ENCODE measurements around the gene TOR4A.

The TOR4A gene

DNA sequence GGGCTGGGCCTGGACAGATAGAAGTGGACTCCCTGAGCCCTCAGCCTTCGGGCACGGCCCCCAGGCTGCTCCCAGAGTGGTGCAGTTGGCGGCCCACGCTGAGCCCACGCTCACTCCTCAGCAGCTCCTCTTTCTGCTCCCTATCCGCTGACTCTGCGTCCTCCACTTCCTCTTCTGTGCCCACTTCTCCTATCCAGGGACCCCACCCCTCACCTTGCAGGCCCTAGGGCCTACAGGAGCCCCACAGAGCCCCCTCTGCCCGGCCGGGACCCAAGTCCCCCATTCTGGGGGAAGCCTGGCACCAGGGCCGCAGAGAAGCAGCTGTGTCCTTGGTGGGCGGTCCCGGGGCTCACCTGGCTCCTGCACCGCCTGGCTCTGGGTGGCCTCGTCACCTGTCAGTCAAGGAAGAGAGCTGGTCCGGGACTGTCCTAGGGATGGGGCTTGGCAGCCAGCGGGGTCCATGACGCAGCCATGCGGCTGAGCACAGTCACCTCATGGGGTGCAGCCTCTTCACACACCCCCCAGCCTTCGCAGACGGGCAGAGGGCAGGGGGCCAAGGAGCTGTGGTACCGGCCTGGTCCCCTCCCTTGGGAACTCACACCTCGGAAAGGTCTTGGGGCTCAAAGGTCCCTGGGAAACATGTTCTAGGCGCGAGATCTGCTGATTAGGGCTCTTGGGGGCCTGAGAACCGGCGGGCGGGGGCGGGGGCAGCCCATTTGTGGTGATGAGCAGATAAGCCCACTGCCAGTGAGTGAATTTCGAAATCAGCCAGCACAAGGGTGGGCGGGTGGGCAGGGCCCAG lies 29.9 kb downstream of the TOR4A start:
- DNase-seq = peak; percentile 35

DNA sequence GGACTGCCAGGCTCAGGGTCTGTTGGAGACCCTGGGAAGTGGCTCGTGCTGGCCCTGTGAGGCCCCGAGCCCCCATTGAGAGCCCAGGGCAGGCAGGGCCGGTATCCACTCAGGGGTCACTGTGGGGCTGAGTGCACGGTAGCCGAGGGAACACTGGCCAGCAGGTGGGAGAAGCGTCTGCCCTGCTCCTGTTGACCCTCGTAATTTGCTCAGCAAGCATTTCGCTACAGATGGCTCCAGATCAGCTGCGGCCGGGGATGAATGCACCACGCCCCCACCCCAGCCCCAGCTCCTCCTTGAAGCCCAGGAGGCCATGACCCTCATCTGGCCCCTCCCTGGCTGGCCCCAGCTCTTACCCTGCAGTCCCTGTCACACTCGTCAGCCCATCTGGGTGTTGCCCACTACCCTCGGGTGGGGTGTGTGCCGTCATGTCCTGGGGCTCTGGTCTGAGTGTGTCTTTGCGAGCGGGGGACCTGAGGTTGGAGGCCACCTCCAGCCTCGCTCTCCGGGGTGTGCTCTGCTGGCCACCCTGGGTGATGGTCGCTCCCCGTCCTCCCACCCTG lies 30.6 kb downstream of the TOR4A start:
- peak; percentile 29 for DNase-seq

DNA sequence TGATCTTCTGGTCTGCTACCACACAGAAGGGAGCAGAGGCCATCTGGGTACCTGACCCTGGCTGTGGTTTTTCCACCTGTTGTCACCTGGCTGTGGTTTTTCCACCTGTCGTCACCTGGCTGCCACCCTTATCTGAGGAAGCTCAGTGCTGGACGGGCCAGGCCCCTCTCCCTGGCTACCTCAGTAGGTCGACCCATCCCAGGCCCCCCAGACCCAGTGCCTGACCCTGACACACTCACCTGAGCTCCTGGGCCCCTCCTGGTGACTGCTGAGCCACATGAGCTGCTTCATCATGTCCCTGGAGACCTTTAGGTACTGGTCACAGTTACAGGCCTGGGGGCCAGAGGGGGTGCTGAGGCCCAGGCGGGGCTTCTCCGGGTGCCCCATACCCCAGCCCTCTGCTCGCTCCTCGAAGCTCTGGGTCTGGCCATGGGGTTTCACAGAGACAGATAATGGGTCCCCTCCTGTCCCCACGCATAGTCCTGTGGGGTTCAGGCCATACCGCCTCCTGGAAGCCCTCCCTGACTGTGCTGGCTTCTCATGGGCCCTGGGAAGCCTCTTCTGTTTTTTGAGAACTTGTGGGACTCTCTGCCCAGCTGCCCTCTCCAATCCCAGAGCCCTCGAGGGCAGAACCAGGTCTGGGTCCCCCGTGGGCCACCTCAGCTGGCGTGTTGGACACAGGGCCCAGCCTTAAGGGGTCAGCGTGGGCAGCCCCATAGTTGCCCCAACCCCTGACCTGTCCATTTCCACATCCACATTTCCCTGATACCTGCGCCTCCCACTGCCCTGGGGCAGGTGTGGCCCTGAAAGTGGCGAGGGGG lies 32.1 kb downstream of the TOR4A start:
- DNase-seq = no peak

DNA sequence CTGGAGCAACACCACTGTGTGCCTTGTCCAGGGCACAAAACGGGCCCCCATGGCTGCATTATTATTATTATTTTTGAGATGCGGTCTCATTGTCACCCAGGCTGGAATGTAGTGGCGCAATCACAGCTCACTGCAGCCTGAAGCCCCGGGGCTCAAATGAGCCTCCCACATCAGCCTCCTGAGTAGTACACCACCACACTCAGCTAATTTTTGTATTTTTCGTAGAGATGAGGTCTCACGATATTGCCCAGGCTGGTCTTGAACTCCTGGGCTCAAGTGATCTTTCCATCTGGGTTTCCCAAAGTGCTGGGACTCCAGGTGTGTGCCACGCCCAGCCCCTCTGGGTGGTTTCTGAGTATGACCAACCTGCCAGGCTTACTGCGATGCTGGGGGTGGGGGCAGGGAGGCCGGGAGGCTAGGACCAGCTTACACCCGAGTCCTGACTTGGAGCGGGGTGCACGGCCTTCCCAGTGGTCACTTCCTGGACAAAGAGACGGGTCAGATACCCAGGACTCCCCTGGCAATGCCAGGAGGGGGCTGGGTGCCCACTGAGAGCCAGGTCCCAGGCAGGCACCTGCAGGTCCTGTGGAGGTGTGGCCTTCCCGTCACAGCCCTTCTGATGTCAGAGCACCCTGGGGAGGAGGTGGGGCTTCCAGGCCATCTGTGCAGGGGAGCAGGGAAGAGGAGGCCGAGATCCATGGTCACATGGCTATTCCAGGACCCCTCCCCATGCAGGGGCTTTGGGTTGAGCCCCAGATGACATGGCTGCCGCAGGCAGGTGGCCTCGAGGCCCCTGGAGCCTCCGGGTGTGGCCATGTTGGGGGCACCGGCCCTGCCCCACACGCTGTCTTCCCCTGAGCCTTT lies 32.9 kb downstream of the TOR4A start:
- DNase-seq = no peak

DNA sequence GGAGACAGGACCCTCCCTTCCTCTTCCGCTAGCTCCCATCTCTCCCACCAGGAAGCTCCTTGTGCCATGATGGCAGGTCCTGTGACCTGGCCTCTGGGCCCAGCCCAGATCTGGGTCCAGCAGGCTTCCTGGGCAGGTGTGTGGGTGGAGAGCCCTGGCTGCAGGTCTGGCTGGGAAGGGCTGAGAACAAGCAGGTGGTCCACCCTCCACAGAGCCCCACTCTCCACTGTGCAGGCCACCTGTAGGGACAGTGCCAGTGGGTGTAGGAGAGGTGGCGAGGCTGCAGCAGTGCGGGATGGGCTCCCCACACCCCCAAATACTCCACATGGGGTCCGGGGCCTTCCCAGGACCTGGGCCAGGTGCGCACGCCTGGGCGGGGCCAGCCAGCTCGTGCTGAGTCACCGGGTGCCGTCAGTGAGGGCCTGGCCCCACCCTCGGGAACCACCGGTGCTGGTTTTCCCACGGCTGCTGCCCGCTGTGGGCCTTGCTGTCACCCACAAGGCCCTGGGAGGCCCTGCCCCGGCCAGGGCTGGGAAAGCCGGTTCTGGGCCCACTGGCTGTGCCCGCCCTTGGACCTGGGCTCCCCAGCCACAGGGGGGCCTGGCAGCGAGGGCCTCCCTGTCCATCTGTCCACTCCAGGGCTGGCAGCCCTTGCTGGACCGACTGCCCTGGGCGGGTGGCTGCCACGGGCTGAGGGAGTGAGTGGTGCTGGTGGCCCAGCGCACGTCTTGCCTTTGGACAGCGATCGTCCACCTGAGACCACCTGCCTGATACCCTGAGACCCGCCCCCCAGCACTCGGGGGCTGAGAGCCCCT lies 33.9 kb downstream of the TOR4A start:
- DNase-seq = no peak

DNA sequence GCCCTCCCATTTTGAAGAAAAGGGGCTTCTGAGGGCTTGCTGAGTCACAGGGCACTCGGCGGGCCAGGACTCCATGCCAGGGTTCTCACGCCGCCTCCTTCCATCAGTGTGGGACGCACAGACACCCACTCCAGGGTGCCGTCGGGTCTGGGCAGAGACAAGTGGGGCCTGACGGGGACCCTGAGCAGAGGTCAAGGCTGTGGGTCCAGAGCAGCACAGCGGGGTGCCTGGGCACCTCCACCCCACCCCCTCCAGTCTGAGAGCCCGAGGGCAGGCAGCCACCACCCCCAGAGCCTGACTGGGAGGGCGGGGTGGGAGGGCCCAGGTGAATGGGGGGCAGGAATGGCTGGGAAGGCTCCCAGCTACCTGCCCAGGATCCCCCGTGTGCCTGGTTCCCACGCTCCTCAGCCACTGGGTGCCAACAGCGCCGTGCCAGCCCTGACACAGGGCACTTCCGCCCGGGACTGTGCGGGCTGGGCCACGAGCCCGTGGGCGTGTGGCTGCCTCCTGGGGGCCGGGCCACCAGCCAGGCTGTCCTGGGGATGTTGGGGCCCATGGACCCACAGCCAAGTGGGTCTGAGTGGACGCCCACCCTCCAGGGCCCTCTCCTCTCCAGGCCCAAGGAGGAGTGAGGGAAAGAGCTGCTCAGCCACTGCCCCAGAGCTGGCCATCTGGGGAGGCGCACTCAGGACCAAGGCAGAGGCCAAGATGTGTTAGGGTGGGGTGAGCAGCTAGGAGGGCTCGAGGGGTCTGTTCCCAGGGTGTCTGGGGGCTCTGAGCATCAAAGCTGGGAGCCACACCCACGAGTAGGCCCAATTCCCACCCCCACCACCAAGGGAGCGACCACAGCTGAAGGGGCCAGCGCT lies 34.7 kb downstream of the TOR4A start:
- DNase-seq = no peak

DNA sequence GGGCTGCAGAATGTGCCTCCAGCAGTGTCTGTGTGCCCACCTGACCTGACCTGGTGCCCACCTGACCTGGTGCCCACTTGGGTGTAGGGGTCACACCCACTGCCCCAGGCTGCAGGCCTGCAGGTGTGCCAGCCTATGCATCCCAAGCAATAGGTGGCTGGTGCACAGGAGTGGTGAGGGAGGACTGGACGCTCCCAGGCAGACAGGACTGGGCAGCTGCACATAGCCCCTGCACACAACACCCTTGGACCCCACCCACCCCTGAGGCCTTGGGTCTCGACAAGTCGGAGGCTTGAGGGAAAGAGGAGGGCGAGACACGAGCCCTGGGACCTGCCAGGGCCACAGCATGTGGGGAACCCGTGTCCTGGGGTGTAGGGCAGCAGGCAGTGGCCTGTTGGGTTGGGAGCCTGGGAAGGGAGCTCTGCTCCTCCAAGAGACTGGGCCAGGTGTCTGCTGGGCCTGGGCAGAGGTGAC lies 35.4 kb downstream of the TOR4A start:
- DNase-seq = no peak

DNA sequence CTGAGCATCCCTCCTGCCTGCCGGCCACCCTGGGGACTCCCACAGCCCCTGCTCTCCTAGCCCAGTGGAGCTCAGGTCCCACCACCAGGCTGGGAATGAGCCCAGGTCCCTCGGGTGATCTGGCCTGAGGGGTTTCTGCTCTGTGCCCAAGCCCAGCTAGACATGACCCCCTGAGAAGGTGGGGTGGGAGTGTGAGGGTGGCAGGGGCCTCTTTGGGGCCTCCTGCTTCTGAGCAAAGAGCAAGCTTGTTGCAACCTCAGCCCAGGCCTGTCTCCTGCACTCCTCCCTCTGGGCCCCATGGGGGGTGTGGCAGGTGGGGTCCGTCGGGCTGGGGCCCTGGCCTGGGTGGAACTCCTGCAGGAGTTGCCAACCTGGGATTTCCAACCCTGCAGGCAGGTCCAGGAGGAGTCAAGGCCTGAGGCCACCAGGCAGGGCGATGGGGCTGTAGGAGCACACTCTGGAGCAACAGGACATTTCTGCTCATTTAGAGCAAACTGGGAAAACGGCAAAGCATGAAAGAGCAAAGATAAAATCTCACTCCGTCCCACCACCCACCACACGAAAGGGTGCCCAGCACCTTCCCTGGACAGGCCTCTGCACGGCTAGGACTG lies 35.9 kb downstream of the TOR4A start:
- DNase-seq = no peak

DNA sequence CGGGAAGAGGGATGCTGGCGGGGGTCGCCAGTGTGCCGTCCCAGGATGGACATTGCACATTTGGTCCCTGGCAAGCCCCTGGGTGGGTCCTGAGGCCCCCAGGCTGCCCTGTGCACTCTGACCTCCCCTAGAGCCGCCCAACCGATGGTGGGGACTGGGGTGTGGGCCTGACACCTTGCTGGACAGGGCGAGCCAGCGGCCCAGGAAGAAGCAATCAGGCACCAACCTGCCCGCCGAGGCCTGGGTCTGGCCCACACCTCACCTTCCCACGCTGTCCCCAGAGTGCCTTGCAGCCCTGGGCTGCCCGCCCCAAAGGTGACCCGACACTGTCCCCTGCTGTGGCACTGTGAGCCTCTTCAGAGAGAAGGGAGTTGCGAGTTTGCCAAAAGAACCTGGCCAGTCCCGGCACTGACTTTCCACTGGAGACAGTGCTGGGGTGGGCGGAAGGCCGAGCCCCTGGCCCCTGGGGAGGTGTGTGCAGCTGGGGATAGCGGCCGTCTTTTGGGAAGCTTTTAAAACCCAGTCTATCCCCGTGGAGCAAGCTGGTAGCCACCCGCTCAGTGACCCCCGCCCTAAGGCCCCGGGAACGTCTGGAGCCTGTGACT lies 36.5 kb downstream of the TOR4A start:
- peak; percentile 17 for DNase-seq

DNA sequence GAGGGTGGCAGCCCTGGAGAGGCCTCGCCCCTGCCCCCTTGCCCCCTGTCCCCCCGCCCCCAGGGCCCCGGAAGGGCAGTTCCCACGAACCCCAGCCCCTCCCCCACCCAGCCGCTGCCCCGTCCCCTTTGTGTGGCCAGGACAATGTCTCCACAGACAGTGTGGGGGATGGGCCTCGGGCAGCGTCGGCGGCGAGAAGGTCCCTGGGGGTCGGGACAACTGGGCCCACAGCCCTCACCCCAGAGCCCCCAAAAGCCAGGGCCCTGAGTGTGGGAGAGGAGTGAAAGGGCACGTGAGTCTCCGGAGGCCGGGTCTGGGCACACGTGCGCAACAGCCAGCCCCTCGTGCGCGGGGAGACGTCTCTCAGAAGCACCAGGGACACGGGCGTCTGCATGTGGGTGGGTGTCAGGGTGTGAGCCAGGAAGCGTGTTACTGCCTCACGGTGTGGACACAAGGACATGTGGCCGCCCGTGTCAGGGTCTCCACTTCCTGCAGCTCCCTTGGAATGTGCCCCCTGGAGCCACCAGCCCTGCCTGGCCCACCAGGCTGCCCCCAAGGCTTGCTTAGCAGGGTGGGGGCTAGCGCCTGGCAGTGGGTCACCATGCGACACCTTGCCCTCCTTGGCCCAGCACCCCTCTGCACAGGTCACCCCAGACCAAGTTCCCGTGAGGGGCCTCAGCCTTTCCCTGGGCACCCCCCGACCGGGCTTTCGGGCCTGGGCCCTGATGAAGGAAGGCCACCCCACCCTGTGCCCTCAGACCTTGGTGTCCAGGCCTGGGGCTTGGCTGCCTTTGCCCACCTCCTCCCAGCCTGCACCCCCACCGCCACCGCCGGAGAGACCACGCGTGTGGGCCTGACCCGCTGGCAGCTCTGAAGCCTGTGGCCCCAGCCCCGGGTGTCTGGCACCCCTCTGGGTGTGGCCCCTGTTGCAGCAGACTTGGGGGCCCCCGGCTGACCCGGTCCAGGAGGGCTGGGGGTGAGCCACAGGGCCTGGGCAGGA lies 37.3 kb downstream of the TOR4A start:
- peak; percentile 22 for DNase-seq

DNA sequence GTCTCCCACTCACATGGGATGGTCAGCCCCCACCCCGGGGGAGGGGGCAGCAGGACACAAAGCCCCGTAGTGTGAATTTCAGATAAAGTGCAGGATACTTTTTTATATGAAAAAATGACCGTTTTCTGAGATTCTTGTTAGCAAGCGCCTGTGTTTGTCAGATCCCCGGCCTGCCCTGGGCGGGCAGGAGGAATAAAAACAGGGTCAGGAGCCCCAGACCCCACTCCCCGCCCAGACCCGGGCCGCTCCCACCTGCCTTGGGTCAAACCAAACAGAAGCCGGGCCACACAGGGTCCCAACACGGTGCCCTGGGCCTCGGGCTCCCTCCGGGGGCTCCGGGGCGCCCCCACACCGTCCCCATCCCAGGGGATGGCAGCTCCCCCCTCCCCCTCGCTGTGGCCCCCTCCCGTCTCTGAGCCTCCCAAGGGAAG lies 38.1 kb downstream of the TOR4A start:
- DNase-seq = peak; percentile 26

DNA sequence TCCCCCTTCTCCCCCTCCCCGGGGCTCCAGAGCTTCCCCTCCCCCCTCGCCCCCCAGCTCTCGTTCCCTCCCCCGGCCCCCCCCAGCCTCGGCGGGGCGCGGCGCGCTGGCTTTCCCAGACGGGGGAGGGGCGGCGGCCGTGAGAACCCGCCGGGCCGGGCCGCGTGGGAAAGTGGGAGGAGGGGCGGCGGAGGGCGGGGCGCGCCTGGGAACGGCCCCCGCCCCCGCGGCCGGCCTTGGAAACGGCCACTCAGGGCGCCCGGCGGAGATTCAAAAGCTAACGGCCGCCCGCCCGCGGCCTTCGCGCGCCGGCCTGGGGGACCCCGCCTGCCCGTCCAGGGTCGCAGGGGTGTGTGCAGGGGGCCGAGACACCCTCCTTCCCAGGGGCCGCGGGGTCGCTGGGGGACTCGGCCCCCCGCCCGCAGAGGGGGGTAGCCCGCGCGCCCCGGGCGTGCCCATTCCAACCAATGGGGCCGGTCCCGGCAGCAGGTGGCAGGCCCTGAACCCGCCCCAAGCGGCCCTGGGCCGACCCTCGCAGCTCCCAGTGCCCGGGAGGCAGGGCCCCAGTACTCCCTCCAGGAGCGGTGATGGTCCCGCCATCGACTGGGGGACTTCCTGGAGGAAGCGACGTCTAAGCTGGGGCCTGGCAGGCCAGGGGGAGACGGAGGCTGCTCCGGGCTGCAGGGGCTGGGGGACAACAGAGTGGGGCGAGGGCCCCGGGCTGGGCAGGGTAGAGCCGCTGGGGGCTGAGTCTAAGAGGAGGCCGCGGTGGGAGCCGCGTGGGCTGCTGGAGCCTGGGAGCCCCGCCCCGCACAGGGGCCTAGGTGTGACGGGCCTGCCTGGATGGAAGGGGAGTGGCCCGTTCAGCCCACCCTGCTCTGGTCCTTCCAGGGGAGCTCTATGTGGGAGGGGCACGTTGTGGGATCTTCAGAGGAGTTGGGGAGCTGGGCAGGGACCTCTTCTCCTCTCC lies 38.8 kb downstream of the TOR4A start:
- DNase-seq = peak; percentile 68

DNA sequence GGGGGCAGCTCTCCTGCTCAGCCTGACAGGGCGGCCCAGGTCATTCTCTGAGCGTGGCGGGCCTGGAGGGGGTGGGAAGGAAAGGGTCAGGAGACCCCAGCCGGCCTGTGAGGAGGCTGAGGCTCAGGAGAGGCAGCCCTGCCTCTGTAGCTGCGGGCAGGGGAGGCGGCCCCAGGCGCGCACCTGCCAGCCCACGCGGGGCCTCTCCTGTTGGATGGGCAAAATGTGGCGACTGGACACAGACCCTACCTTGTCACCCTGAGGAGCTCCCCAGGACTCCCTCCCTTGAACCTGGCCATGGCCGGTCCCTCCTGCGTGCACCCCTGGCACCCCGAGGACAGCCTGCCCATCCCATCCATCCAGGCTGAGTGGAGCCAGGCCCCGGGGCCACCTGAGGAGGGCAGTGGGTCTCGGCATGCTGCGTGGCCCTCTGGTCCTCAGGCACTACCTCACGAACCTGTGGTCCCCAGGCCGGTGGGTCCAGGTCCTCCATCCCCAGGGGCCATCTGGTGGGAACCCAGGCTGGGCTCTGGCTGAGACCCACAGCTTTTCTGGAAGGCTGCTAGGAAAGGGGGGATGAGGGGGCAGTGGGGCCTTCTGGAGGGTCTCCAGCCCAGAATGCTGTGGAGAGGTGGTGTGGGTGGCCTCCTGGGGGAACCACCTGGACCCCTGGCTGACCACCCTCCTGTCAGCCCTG lies 39.6 kb downstream of the TOR4A start:
- no peak for DNase-seq

DNA sequence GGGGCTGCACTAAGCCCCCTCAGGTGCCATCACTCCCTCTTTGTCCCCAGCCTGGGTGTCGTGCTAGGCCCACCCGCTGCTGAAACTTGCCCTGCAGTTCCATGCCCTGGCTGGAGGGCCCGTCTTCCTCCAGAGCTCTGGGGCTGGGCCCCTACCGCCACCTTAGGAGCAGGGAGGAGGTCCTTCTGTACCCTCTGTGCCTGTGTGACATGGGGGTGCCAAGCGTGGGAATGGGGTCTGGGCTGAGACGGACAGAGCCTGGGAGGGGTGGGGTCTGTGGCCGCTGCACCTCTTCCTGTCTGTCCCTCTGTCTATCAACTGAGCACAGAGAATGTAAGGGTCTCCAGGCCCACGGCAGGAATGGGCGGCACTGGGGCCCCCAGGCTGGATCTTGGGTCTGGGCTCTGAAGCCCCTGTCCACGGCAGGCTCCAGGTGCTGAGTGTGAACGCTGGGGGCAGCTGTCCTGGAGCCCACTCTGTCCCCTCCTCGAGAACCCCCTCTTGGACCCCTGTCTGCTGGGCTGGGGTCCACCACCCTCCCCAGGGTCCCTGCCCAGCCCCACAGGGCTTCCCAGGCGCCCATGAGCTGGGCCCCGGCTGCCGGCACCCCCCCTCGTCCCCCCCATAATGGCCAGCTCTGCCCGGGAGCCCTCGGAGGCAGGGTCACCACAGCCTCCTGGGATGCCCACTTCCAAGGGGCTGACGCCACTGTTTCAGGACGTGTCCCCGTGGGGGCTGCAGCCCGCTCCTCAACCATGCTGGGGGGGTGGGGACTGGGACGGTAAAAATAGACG lies 40.4 kb downstream of the TOR4A start:
- DNase-seq = no peak

DNA sequence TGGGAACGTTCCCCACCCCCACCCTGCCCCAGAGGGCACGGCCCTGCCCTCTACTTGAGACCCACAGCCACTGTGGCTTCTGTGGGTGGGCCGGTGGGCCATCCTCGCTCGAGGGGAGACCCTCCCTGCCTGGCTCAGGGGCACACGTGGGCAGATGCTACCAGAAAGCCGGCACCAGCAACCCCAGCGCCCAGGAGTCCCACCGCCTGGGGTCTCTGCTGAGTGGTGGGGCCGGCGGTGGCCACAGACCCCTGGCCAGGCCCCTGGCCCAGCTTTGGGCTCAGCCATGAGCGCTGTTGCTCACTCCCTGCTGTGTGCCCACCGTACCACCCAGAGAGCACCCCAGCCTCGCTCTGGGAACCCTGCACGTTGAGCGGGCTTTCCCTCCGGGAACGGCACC lies 41.1 kb downstream of the TOR4A start:
- DNase-seq = no peak
